ENCODE results near the gene SCN4B.

SCN4B gene

GRCh38 chr11:118174006-118174567 lies 21.5 kb upstream of the SCN4B start:
- DNase-seq (ENCODE audit: low spot score) = no peak

GRCh38 chr11:118172356-118172755 lies 19.7 kb upstream of the SCN4B start:
- no peak for DNase-seq (ENCODE audit: low spot score)

GRCh38 chr11:118171269-118172062 lies 18.8 kb upstream of the SCN4B start:
- peak; percentile 90 for DNase-seq (ENCODE audit: low spot score)

GRCh38 chr11:118170882-118171268 lies 18.3 kb upstream of the SCN4B start:
- no peak for DNase-seq (ENCODE audit: low spot score)

GRCh38 chr11:118170231-118170630 lies 17.6 kb upstream of the SCN4B start:
- no peak for DNase-seq (ENCODE audit: low spot score)

- no peak for DNase-seq (ENCODE audit: low spot score)
Observed at GRCh38 chr11:118169300-118170140, 16.9 kb upstream of the SCN4B start.

- DNase-seq (ENCODE audit: low spot score) = no peak
Observed at GRCh38 chr11:118168751-118169150, 16.1 kb upstream of the SCN4B start.

GRCh38 chr11:118168316-118168715 lies 15.7 kb upstream of the SCN4B start:
- no peak for DNase-seq (ENCODE audit: low spot score)

- DNase-seq (ENCODE audit: low spot score) = no peak
Observed at GRCh38 chr11:118167906-118168305, 15.3 kb upstream of the SCN4B start.

GRCh38 chr11:118167253-118167652 lies 14.6 kb upstream of the SCN4B start:
- DNase-seq (ENCODE audit: low spot score) = no peak

- no peak for DNase-seq (ENCODE audit: low spot score)
Observed at GRCh38 chr11:118166641-118167040, 14.0 kb upstream of the SCN4B start.

- DNase-seq (ENCODE audit: low spot score) = no peak
Observed at GRCh38 chr11:118164885-118165284, 12.3 kb upstream of the SCN4B start.

- no peak for DNase-seq (ENCODE audit: low spot score)
Observed at GRCh38 chr11:118163494-118163893, 10.9 kb upstream of the SCN4B start.

- DNase-seq (ENCODE audit: low spot score) = no peak
Observed at GRCh38 chr11:118162846-118163245, 10.2 kb upstream of the SCN4B start.

- no peak for DNase-seq (ENCODE audit: low spot score)
Observed at GRCh38 chr11:118161786-118162185, 9.2 kb upstream of the SCN4B start.

- DNase-seq (ENCODE audit: low spot score) = no peak
Observed at GRCh38 chr11:118157186-118157895, 4.7 kb upstream of the SCN4B start.

GRCh38 chr11:118156531-118157185 lies 4.0 kb upstream of the SCN4B start:
- no peak for DNase-seq (ENCODE audit: low spot score)

GRCh38 chr11:118155776-118156530 lies 3.3 kb upstream of the SCN4B start:
- DNase-seq (ENCODE audit: low spot score) = no peak

- no peak for DNase-seq (ENCODE audit: low spot score)
Observed at GRCh38 chr11:118154641-118155040, 2.0 kb upstream of the SCN4B start.

- no peak for DNase-seq (ENCODE audit: low spot score)
Observed at GRCh38 chr11:118153976-118154375, 1.4 kb upstream of the SCN4B start.

- no peak for DNase-seq (ENCODE audit: low spot score)
Observed at GRCh38 chr11:118153516-118153915, 893 bp upstream of the SCN4B start.
